Panc1 (cell line): ENCODE measurements around the gene PRDM12. TPM values are rescaled to one million over a fixed set of nuclear protein-coding genes. Genes with fewer than 3 reads are reported as not detected.
A peak's percentile ranks its signal among the peaks of the same experiment; 100 is the strongest.

Experiments used
- ATAC-seq: fragments of 200-7000 bp; cut with Tn5 transposase; 2 replicates; pipeline ENCODE4 v1.9.1; 2020; ENCODE audit warnings: mild to moderate bottlenecking, moderate library complexity
- BruUV-seq: library from RNA; stranded (reverse); fragments of 400-500 nt; replicated peaks from 2 replicates; lab custom pipeline; 2021; lab: Mats Ljungman, UMichigan
- CTCF ChIA-PET: fragments of 300-600 bp; sonication (Branson Sonifier 250); formaldehyde crosslinking; loops from one replicate; lab custom pipeline; 2022; ENCODE audit warnings: antibody characterized with exemption; lab: Charles Lee
- POLR2A ChIA-PET: fragments of 300-600 bp; sonication (Branson Sonifier 250); formaldehyde crosslinking; loops from one replicate; lab custom pipeline; 2022; ENCODE audit warnings: antibody characterized with exemption; lab: Charles Lee
- DNase-seq: peaks from one replicate; pipeline ENCODE4 v3.0.0-alpha.2; 2010; ENCODE audit warnings: low read depth, low spot score
- H3K27ac ChIP-seq: 2 replicates; pipeline ENCODE4 v1.5.1; 2011; ENCODE audit warnings: mild to moderate bottlenecking, low read length, inconsistent platforms
- H3K27me3 ChIP-seq: fragments of 200-500 bp; sonication (Bioruptor generic); 2 replicates; pipeline ENCODE4 v1.6.0; 2014; ENCODE audit warnings: low read length, inconsistent platforms; ENCODE audit not compliant: control insufficient read depth, insufficient read depth
- H3K36me3 ChIP-seq: fragments of 200-500 bp; sonication (Bioruptor generic); 2 replicates; pipeline ENCODE4 v1.5.1; 2014; ENCODE audit warnings: inconsistent platforms, mild to moderate bottlenecking, low read length, moderate library complexity; ENCODE audit not compliant: control insufficient read depth, insufficient read depth
- H3K4me1 ChIP-seq: 2 replicates; pipeline ENCODE4 v1.5.1; 2011; ENCODE audit warnings: inconsistent platforms, mild to moderate bottlenecking, low read length, moderate library complexity; ENCODE audit not compliant: control insufficient read depth, insufficient read depth
- H3K4me3 ChIP-seq, 2 experiments: 2 replicates each; pipeline ENCODE4 v1.5.1; 2011 to 2012; ENCODE audit warnings: low read depth in 2 of 2, low read length in 2 of 2, mild to moderate bottlenecking in 2 of 2, inconsistent platforms in 1 of 2, moderate library complexity in 1 of 2
- H3K9me3 ChIP-seq: fragments of 200-500 bp; sonication (Bioruptor generic); 2 replicates; pipeline ENCODE4 v1.5.1; 2014; ENCODE audit warnings: low read depth, mild to moderate bottlenecking, inconsistent platforms, low read length, moderate library complexity; ENCODE audit not compliant: control insufficient read depth, insufficient read depth
- CTCF ChIP-seq: fragments of 450-650 bp; IDR thresholded peaks from 2 replicates; pipeline ENCODE4 v1.5.1; 2017; ENCODE audit warnings: mild to moderate bottlenecking
- POLR2AphosphoS5 ChIP-seq: IDR thresholded peaks from 2 replicates; pipeline ENCODE4 v1.6.1; 2012; ENCODE audit warnings: mild to moderate bottlenecking, low read depth, low read length, moderate library complexity
- REST ChIP-seq, 2 experiments: IDR thresholded peaks; 2 replicates each; pipeline ENCODE4 v1.6.1; 2011 to 2012; ENCODE audit warnings: low read depth in 2 of 2, control low read depth in 1 of 2, low read length in 1 of 2, mild to moderate bottlenecking in 1 of 2, moderate library complexity in 1 of 2; ENCODE audit not compliant: insufficient read depth in 1 of 2
- SIN3A ChIP-seq: IDR thresholded peaks from 2 replicates; pipeline ENCODE4 v1.6.1; 2012; ENCODE audit warnings: low read depth, mild to moderate bottlenecking, low read length, moderate library complexity, borderline replicate concordance; ENCODE audit not compliant: insufficient read depth
- TCF7L2 ChIP-seq: IDR thresholded peaks from 2 replicates; pipeline ENCODE4 v1.6.1; 2011; ENCODE audit warnings: mild to moderate bottlenecking, low read depth, low read length, inconsistent platforms
- in situ Hi-C: cut with HindIII; loops from 2 replicates; pipeline ENCODE4 v1.10.0; 2016; ENCODE audit warnings: low sequenced_read_pairs, low pct_unique_long_range_greater_than_20kb
- intact Hi-C: fragments of 100-400 bp; cut with micrococcal nuclease; formaldehyde crosslinking; loops from one replicate; pipeline ENCODE4 v1.10.0; 2022; ENCODE audit not compliant: unreplicated experiment
- total RNA-seq: library from RNA; stranded (reverse); gene quantifications from one replicate; pipeline ENCODE4 v1.2.1, GENCODE V29; 2021; ENCODE audit not compliant: unreplicated experiment

The PRDM12 gene
- total RNA-seq, 1 experiment from 2014 or later: 0.08 TPM

GRCh38 chr9:130693101-130693425 lies 28.7 kb downstream of the PRDM12 start:
- ChIA-PET POLR2A (no interaction called here), CTCF (interaction anchor here (0.5 to 1.2 kb wide), 3 partner anchors 9 to 327 kb away, joined by 3 to 10 read pairs (median 5); no protein-coding TSS in a partner anchor)
- DNase-seq (no peak), ATAC-seq (no peak)
- Histone ChIP-seq H3K27me3 (no peaks in the 10 kb centered on the region), H3K27ac (peak overlapping the region; percentile 89), H3K9me3 (no peaks in the 10 kb centered on the region), H3K4me1 (no peaks in the 10 kb centered on the region; the same call in 1 of the 2 replicates), H3K36me3 (peaks cover 11% of the 10 kb centered on the region), H3K4me3 (peak overlapping the region; percentile 83 to 99)
- in situ Hi-C loops: no loop called here
- no TSS peak for BruUV-seq
- intact Hi-C loops: no loop called here
- TF ChIP-seq TCF7L2 (no peak), POLR2AphosphoS5 (no peak), REST (IDR thresholded peaks at IDR 0.05; ENCODE audit: insufficient read depth in 1 of 2, low read depth in 2 of 2, low read length in 1 of 2) (no peak), CTCF (no peak), SIN3A (no peak)

GRCh38 chr9:130693426-130694191 lies 29.2 kb downstream of the PRDM12 start, which contains the start of gene EXOSC2:
Gene EXOSC2, plus strand, starts transcription at chr9:130693780. Its CDS starts 12 bp downstream, at chr9:130693792.
- in situ Hi-C loops (no loop called here), intact Hi-C loops (no loop called here)
- ChIA-PET CTCF (interaction anchor here (0.5 to 1.2 kb wide), 3 partner anchors 10 to 328 kb away, joined by 3 to 10 read pairs (median 5); no protein-coding TSS in a partner anchor), POLR2A (no interaction called here)
- H3K4me1 ChIP-seq: no peaks in the 10 kb centered on the region; the same call in 1 of the 2 replicates
- ATAC-seq: peak; percentile 96
- no peak for TF ChIP-seq SIN3A
- peak; percentile 92 for TF ChIP-seq POLR2AphosphoS5
- H3K27ac ChIP-seq: peak within 1 kb of the TSS; percentile 97
- H3K36me3 ChIP-seq: peaks cover 11% of the 10 kb centered on the region
- H3K9me3 ChIP-seq: no peaks in the 10 kb centered on the region
- H3K27me3 ChIP-seq: no peaks in the 10 kb centered on the region
- BruUV-seq: no TSS peak
- DNase-seq: peak; percentile 87
- peak within 1 kb of the TSS; percentile 83 to 99 for H3K4me3 ChIP-seq
